ENCODE results near the gene DSPP.

Gene DSPP

DNA sequence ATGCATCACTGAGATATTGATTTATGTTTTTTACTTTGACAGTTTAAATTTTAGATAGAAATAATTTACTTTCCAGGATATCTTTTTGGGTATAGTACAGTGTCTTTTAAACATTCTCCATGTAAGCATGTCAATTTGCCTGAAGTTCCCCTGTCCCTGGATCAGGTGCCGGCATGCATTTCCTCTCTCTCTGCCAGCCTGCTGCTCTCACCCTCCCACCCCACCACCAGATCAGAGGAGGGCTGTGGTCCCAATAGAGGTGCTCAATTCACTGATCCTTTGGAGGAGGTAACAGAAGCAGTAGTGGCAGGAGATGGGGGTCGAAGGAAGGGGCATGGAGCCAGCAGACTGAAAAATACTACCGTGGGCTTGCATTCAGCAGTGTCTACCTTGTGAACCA, 28.3 kb upstream of the DSPP start:
- no peak overlapping the region for H3K9ac ChIP-seq (ENCODE audit: low read length)
- H3K4me1 ChIP-seq (ENCODE audit: control insufficient read depth, low read depth, low read length): no peaks in the 10 kb centered on the region
- H3K36me3 ChIP-seq (ENCODE audit: control insufficient read depth, low read depth, low read length): no peaks in the 10 kb centered on the region
- no peak overlapping the region for H3K27ac ChIP-seq (ENCODE audit: low read length)
- no peak overlapping the region for H3K4me3 ChIP-seq (ENCODE audit: low read length)
- H3K27me3 ChIP-seq (ENCODE audit: control insufficient read depth, insufficient read depth, low read length): no peaks in the 10 kb centered on the region
- H3K9me3 ChIP-seq (ENCODE audit: control insufficient read depth, low read depth, low read length): no peaks in the 10 kb centered on the region

DNA sequence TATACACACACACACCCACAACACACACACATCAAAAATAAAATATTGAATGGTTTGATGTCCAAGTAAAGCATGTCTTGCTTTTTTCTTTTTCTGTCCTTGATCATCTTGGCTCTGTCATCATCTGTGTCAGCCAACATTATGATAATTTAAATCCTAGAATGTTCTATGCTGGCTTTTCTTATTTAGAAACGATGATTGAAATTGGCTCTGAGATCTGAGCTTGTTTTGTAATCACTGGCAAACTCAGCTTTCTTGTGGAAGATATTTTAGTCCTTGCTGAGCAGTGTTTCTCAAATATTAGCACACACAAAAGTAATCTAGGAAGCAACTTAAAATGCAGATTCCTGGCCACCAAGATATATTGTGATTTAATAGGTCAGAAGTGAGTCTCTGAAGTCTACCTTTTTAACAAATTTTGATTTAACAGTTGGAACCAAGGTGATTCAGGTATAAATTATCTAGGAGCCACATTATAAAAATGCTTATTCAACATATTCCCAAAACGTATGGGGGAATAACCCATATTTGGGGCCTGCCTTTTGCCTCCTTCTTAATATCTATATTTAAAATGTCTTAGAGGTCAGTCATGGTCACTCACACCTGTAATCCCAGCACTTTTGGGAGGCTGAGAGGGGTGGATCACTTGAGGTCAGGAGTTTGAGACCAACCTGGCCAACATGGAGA, 24.0 kb upstream of the DSPP start:
- no peaks in the 10 kb centered on the region for H3K4me1 ChIP-seq (ENCODE audit: control insufficient read depth, low read depth, low read length)
- no peaks in the 10 kb centered on the region for H3K9me3 ChIP-seq (ENCODE audit: control insufficient read depth, low read depth, low read length)
- H3K27me3 ChIP-seq (ENCODE audit: control insufficient read depth, insufficient read depth, low read length): no peaks in the 10 kb centered on the region
- H3K36me3 ChIP-seq (ENCODE audit: control insufficient read depth, low read depth, low read length): no peaks in the 10 kb centered on the region
- no peak overlapping the region for H3K4me3 ChIP-seq (ENCODE audit: low read length)
- no peak overlapping the region for H3K9ac ChIP-seq (ENCODE audit: low read length)
- no peak overlapping the region for H3K27ac ChIP-seq (ENCODE audit: low read length)

- Histone ChIP-seq H3K9ac (ENCODE audit: low read length) (no peak overlapping the region), H3K9me3 (ENCODE audit: control insufficient read depth, low read depth, low read length) (no peaks in the 10 kb centered on the region), H3K4me3 (ENCODE audit: low read length) (no peak overlapping the region), H3K27me3 (ENCODE audit: control insufficient read depth, insufficient read depth, low read length) (no peaks in the 10 kb centered on the region), H3K36me3 (ENCODE audit: control insufficient read depth, low read depth, low read length) (no peaks in the 10 kb centered on the region), H3K27ac (ENCODE audit: low read length) (no peak overlapping the region), H3K4me1 (ENCODE audit: control insufficient read depth, low read depth, low read length) (no peaks in the 10 kb centered on the region)
Observed at GRCh38 chr4:87589531-87589930, 18.8 kb upstream of the DSPP start.

GRCh38 chr4:87592124-87592523, 16.2 kb upstream of the DSPP start:
- Histone ChIP-seq H3K9ac (ENCODE audit: low read length) (no peak overlapping the region), H3K4me3 (ENCODE audit: low read length) (no peak overlapping the region), H3K9me3 (ENCODE audit: control insufficient read depth, low read depth, low read length) (no peaks in the 10 kb centered on the region), H3K27ac (ENCODE audit: low read length) (no peak overlapping the region), H3K27me3 (ENCODE audit: control insufficient read depth, insufficient read depth, low read length) (no peaks in the 10 kb centered on the region), H3K4me1 (ENCODE audit: control insufficient read depth, low read depth, low read length) (no peaks in the 10 kb centered on the region), H3K36me3 (ENCODE audit: control insufficient read depth, low read depth, low read length) (no peaks in the 10 kb centered on the region)

GRCh38 chr4:87601361-87601760, 7.0 kb upstream of the DSPP start:
- Histone ChIP-seq H3K9me3 (ENCODE audit: control insufficient read depth, low read depth, low read length) (no peaks in the 10 kb centered on the region), H3K36me3 (ENCODE audit: control insufficient read depth, low read depth, low read length) (no peaks in the 10 kb centered on the region)

GRCh38 chr4:87614292-87614890, 6.1 kb downstream of the DSPP start:
- Histone ChIP-seq H3K9me3 (ENCODE audit: control insufficient read depth, low read depth, low read length) (no peaks in the 10 kb centered on the region), H3K27ac (ENCODE audit: low read length) (no peak overlapping the region), H3K4me3 (ENCODE audit: low read length) (no peak overlapping the region), H3K9ac (ENCODE audit: low read length) (no peak overlapping the region), H3K36me3 (ENCODE audit: control insufficient read depth, low read depth, low read length) (no peaks in the 10 kb centered on the region), H3K27me3 (ENCODE audit: control insufficient read depth, insufficient read depth, low read length) (no peaks in the 10 kb centered on the region), H3K4me1 (ENCODE audit: control insufficient read depth, low read depth, low read length) (no peaks in the 10 kb centered on the region)

More at GRCh38 chr4:87601361-87601760, 7.0 kb upstream of the DSPP start:
- Histone ChIP-seq H3K9ac (ENCODE audit: low read length) (no peak overlapping the region), H3K4me1 (ENCODE audit: control insufficient read depth, low read depth, low read length) (peaks cover 5% of the 10 kb centered on the region), H3K27ac (ENCODE audit: low read length) (no peak overlapping the region), H3K4me3 (ENCODE audit: low read length) (no peak overlapping the region), H3K27me3 (ENCODE audit: control insufficient read depth, insufficient read depth, low read length) (no peaks in the 10 kb centered on the region)

DNA sequence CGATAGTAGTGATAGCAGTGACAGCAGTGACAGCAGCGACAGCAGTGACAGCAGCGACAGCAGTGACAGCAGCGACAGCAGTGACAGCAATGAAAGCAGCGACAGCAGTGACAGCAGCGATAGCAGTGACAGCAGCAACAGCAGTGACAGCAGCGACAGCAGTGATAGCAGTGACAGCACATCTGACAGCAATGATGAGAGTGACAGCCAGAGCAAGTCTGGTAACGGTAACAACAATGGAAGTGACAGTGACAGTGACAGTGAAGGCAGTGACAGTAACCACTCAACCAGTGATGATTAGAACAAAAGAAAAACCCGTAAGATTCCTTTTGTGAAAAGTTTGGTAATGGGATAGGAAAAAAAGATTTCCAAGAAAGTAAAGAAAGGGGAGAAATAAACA, 7.9 kb downstream of the DSPP start:
- no peak overlapping the region for H3K27ac ChIP-seq (ENCODE audit: low read length)
- no peaks in the 10 kb centered on the region for H3K27me3 ChIP-seq (ENCODE audit: control insufficient read depth, insufficient read depth, low read length)
- H3K36me3 ChIP-seq (ENCODE audit: control insufficient read depth, low read depth, low read length): no peaks in the 10 kb centered on the region
- H3K4me3 ChIP-seq (ENCODE audit: low read length): no peak overlapping the region
- no peaks in the 10 kb centered on the region for H3K4me1 ChIP-seq (ENCODE audit: control insufficient read depth, low read depth, low read length)
- no peak overlapping the region for H3K9ac ChIP-seq (ENCODE audit: low read length)
- no peaks in the 10 kb centered on the region for H3K9me3 ChIP-seq (ENCODE audit: control insufficient read depth, low read depth, low read length)

- Histone ChIP-seq H3K36me3 (ENCODE audit: control insufficient read depth, low read depth, low read length) (no peaks in the 10 kb centered on the region), H3K9ac (ENCODE audit: low read length) (no peak overlapping the region), H3K4me1 (ENCODE audit: control insufficient read depth, low read depth, low read length) (no peaks in the 10 kb centered on the region), H3K4me3 (ENCODE audit: low read length) (no peak overlapping the region), H3K27me3 (ENCODE audit: control insufficient read depth, insufficient read depth, low read length) (no peaks in the 10 kb centered on the region), H3K9me3 (ENCODE audit: control insufficient read depth, low read depth, low read length) (no peaks in the 10 kb centered on the region), H3K27ac (ENCODE audit: low read length) (no peak overlapping the region)
Observed at GRCh38 chr4:87620086-87620485, 11.8 kb downstream of the DSPP start.

GRCh38 chr4:87620491-87620890, 12.2 kb downstream of the DSPP start:
- Histone ChIP-seq H3K27me3 (ENCODE audit: control insufficient read depth, insufficient read depth, low read length) (no peaks in the 10 kb centered on the region), H3K9me3 (ENCODE audit: control insufficient read depth, low read depth, low read length) (no peaks in the 10 kb centered on the region), H3K27ac (ENCODE audit: low read length) (no peak overlapping the region), H3K36me3 (ENCODE audit: control insufficient read depth, low read depth, low read length) (no peaks in the 10 kb centered on the region), H3K4me1 (ENCODE audit: control insufficient read depth, low read depth, low read length) (no peaks in the 10 kb centered on the region), H3K4me3 (ENCODE audit: low read length) (no peak overlapping the region), H3K9ac (ENCODE audit: low read length) (no peak overlapping the region)

DNA sequence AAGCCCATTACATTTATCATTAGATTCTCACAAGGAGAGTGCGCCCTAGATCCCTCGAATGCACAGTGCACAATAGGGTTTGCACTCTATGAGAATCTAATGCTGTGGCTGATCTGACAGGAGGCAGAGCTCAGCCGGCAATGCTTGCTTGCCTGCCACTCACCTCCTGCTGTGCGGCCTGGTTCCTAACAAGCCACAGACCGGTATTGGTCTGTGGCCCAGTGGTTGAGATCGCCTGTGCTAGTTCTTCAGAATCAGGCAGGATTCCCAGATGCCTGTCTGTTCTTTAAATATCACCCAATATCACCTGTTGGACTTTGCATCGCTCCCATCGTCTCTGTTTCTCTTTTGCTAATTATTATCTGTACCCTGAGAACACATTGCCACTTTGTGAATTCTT, 14.0 kb downstream of the DSPP start:
- no peaks in the 10 kb centered on the region for H3K27me3 ChIP-seq (ENCODE audit: control insufficient read depth, insufficient read depth, low read length)
- no peaks in the 10 kb centered on the region for H3K36me3 ChIP-seq (ENCODE audit: control insufficient read depth, low read depth, low read length)
- no peak overlapping the region for H3K9ac ChIP-seq (ENCODE audit: low read length)
- H3K27ac ChIP-seq (ENCODE audit: low read length): no peak overlapping the region
- H3K4me3 ChIP-seq (ENCODE audit: low read length): no peak overlapping the region
- H3K4me1 ChIP-seq (ENCODE audit: control insufficient read depth, low read depth, low read length): no peaks in the 10 kb centered on the region
- H3K9me3 ChIP-seq (ENCODE audit: control insufficient read depth, low read depth, low read length): no peaks in the 10 kb centered on the region

DNA sequence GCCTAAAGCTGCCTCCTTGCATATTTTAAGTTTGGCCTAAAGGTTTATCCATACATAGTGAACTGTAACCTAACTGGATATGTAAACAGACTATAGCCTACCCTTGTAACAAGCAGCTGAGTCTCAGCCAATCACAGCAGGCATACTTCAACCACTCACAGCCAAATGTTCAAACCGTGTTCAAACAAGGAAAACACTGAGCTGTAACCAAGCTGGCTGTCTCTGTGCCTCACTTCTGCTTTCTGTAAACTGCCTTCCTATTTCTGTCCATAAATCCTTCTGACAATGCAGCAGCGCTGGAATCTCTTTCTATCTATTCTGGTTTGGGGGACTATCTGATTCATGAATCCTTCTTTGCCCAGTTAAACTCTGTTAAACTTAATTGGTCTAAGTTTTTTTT, 16.4 kb downstream of the DSPP start:
- no peaks in the 10 kb centered on the region for H3K27me3 ChIP-seq (ENCODE audit: control insufficient read depth, insufficient read depth, low read length)
- H3K4me3 ChIP-seq (ENCODE audit: low read length): no peak overlapping the region
- H3K36me3 ChIP-seq (ENCODE audit: control insufficient read depth, low read depth, low read length): no peaks in the 10 kb centered on the region
- H3K4me1 ChIP-seq (ENCODE audit: control insufficient read depth, low read depth, low read length): no peaks in the 10 kb centered on the region
- H3K27ac ChIP-seq (ENCODE audit: low read length): no peak overlapping the region
- no peak overlapping the region for H3K9ac ChIP-seq (ENCODE audit: low read length)
- no peaks in the 10 kb centered on the region for H3K9me3 ChIP-seq (ENCODE audit: control insufficient read depth, low read depth, low read length)

DNA sequence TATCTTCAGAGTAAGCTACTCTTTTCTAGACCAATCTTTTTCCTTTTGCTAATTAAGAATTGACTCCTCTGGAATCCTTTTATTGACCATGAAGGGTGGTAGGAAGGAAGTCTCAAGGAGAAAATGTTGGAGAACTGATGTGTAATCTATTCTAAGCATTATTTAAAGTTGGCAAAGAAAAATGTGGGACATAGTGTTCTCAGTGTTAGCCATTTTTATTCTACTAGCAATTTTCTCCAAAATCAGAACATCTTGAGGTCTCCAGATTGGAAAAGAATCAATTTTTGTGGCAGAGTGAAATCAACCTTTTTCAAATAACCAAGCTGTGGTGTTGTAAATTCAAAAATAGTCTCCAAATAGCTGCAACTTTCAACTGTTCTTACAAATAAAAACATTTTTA, 23.3 kb downstream of the DSPP start:
- Histone ChIP-seq H3K9me3 (ENCODE audit: control insufficient read depth, low read depth, low read length) (no peaks in the 10 kb centered on the region), H3K27me3 (ENCODE audit: control insufficient read depth, insufficient read depth, low read length) (no peaks in the 10 kb centered on the region), H3K4me3 (ENCODE audit: low read length) (no peak overlapping the region), H3K4me1 (ENCODE audit: control insufficient read depth, low read depth, low read length) (no peaks in the 10 kb centered on the region), H3K9ac (ENCODE audit: low read length) (no peak overlapping the region), H3K36me3 (ENCODE audit: control insufficient read depth, low read depth, low read length) (no peaks in the 10 kb centered on the region), H3K27ac (ENCODE audit: low read length) (no peak overlapping the region)

Measured in iPS-18a (cell line).